NT2/D1 (cell line): Measurements from ENCODE around the gene TNS1.

Experiments
- DNase-seq: peaks from one replicate; pipeline ENCODE4 v3.0.0-alpha.2; 2011; ENCODE audit warnings: low read depth, low spot score
- H3K27me3 ChIP-seq: 2 replicates; pipeline ENCODE4 v1.6.0; 2011; ENCODE audit warnings: mild to moderate bottlenecking; ENCODE audit not compliant: insufficient read length, insufficient read depth
- H3K36me3 ChIP-seq: 2 replicates; pipeline ENCODE4 v1.6.1; 2011; ENCODE audit warnings: mild to moderate bottlenecking, low read length, mixed read lengths; ENCODE audit not compliant: insufficient read depth, insufficient read length
- H3K4me1 ChIP-seq: 2 replicates; pipeline ENCODE4 v1.5.1; 2011; ENCODE audit not compliant: insufficient read depth, insufficient read length
- H3K4me3 ChIP-seq: 2 replicates; pipeline ENCODE4 v1.5.1; 2011; ENCODE audit warnings: low read depth; ENCODE audit not compliant: insufficient read length
- H3K9ac ChIP-seq: 2 replicates; pipeline ENCODE4 v1.6.0; 2011; ENCODE audit warnings: low read depth; ENCODE audit not compliant: insufficient read length
- H3K9me3 ChIP-seq: 2 replicates; pipeline ENCODE4 v1.5.1; 2011; ENCODE audit warnings: mild to moderate bottlenecking, low read length; ENCODE audit not compliant: insufficient read depth
- SUZ12 ChIP-seq: IDR thresholded peaks from 2 replicates; pipeline ENCODE4 v1.6.1; 2011; ENCODE audit not compliant: insufficient read length, insufficient read depth; ENCODE audit errors: extremely low read depth
- YY1 ChIP-seq: IDR thresholded peaks from 2 replicates; pipeline ENCODE4 v1.6.1; 2011; ENCODE audit not compliant: insufficient read length, insufficient read depth
- ZNF274 ChIP-seq: IDR thresholded peaks from 2 replicates; pipeline ENCODE4 v1.6.1; 2011; ENCODE audit warnings: mild to moderate bottlenecking, low read depth, low read length

Gene TNS1

GRCh38 chr2:218009231-218009630, 6.4 kb upstream of the TNS1 start:
- Histone ChIP-seq H3K4me3 (peak overlapping the region; percentile 48), H3K4me1 (peaks cover 18% of the 10 kb centered on the region), H3K9ac (no peak overlapping the region), H3K36me3 (no peaks in the 10 kb centered on the region), H3K9me3 (no peaks in the 10 kb centered on the region), H3K27me3 (peaks cover 45% of the 10 kb centered on the region)
- no peak for TF ChIP-seq ZNF274
- TF ChIP-seq SUZ12, result no peak
- no peak for TF ChIP-seq YY1
- DNase-seq, result no peak

- no peak overlapping the region for H3K4me3 ChIP-seq
- no peaks in the 10 kb centered on the region for H3K36me3 ChIP-seq
- no peaks in the 10 kb centered on the region for H3K9me3 ChIP-seq
- H3K9ac ChIP-seq, result no peak overlapping the region
- DNase-seq, result no peak
- H3K27me3 ChIP-seq, result peaks cover 45% of the 10 kb centered on the region
- H3K4me1 ChIP-seq, result peaks cover 19% of the 10 kb centered on the region
- TF ChIP-seq YY1 (no peak), SUZ12 (no peak), ZNF274 (no peak)
Observed at GRCh38 chr2:218008060-218009040, 5.6 kb upstream of the TNS1 start.

- Histone ChIP-seq H3K9me3 (no peaks in the 10 kb centered on the region), H3K27me3 (peaks cover 37% of the 10 kb centered on the region), H3K36me3 (no peaks in the 10 kb centered on the region), H3K4me3 (no peak overlapping the region), H3K9ac (no peak overlapping the region), H3K4me1 (peaks cover 24% of the 10 kb centered on the region)
- DNase-seq, result no peak
- TF ChIP-seq YY1 (no peak), ZNF274 (no peak), SUZ12 (no peak)
Observed at GRCh38 chr2:218006741-218007140, 3.9 kb upstream of the TNS1 start.

- no peak for DNase-seq
- TF ChIP-seq ZNF274 (no peak), SUZ12 (no peak), YY1 (no peak)
- no peak overlapping the region for H3K4me3 ChIP-seq
- H3K4me1 ChIP-seq, result peaks cover 12% of the 10 kb centered on the region
- no peaks in the 10 kb centered on the region for H3K36me3 ChIP-seq
- H3K9me3 ChIP-seq, result no peaks in the 10 kb centered on the region
- peaks cover 24% of the 10 kb centered on the region for H3K27me3 ChIP-seq
- H3K9ac ChIP-seq, result no peak overlapping the region
Observed at GRCh38 chr2:218005486-218005885, 2.7 kb upstream of the TNS1 start.

GRCh38 chr2:218005028-218005427, 2.2 kb upstream of the TNS1 start:
- Histone ChIP-seq H3K4me3 (no peak overlapping the region), H3K36me3 (no peaks in the 10 kb centered on the region), H3K4me1 (peaks cover 12% of the 10 kb centered on the region), H3K9me3 (no peaks in the 10 kb centered on the region), H3K9ac (no peak overlapping the region), H3K27me3 (peaks cover 20% of the 10 kb centered on the region)
- no peak for TF ChIP-seq YY1
- TF ChIP-seq ZNF274, result no peak
- no peak for TF ChIP-seq SUZ12
- DNase-seq, result no peak

- H3K9me3 ChIP-seq, result no peaks in the 10 kb centered on the region
- peaks cover 12% of the 10 kb centered on the region for H3K4me1 ChIP-seq
- peaks cover 10% of the 10 kb centered on the region for H3K27me3 ChIP-seq
- no peak for DNase-seq
- H3K36me3 ChIP-seq, result no peaks in the 10 kb centered on the region
- TF ChIP-seq ZNF274 (no peak), SUZ12 (no peak), YY1 (no peak)
- no peak overlapping the region for H3K4me3 ChIP-seq
- no peak overlapping the region for H3K9ac ChIP-seq
Observed at GRCh38 chr2:218003981-218004419, 1.2 kb upstream of the TNS1 start.

GRCh38 chr2:218003281-218003944, 618 bp upstream of the TNS1 start:
- H3K4me1 ChIP-seq, result peaks cover 12% of the 10 kb centered on the region
- DNase-seq, result no peak
- H3K9ac ChIP-seq, result peak overlapping the region; percentile 46

More at GRCh38 chr2:218003281-218003944, 618 bp upstream of the TNS1 start:
- Histone ChIP-seq H3K27me3 (peaks cover 4% of the 10 kb centered on the region), H3K36me3 (no peaks in the 10 kb centered on the region), H3K4me3 (no peak overlapping the region), H3K9me3 (no peaks in the 10 kb centered on the region)
- no peak for TF ChIP-seq YY1
- no peak for TF ChIP-seq SUZ12
- TF ChIP-seq ZNF274, result no peak
